Gastrocnemius medialis (tissue), 4 donors: ENCODE results near the gene EXOG. TPM values are rescaled to one million over a fixed set of nuclear protein-coding genes. Genes with fewer than 3 reads are reported as not detected.
A peak's percentile ranks its signal among the peaks of the same experiment; 100 is the strongest.

ENCODE experiments used
- ATAC-seq, 2 donors: fragments of 150-250 bp; one replicate each; pipeline ENCODE4 v1.9.1; 2016
- DNase-seq, 2 donors: peaks; one replicate each; pipeline ENCODE4 v3.0.0-alpha.2; 2019
- H3K27ac ChIP-seq, 4 donors: fragments of 200-600 bp; sonication (generic); 1 replicate in 1 of 4; 2 replicates in 3 of 4; pipeline ENCODE4 v1.5.1; 2016 to 2018; ENCODE audit warnings: mild to moderate bottlenecking in 2 of 4, moderate library complexity in 1 of 4
- H3K27me3 ChIP-seq, 3 donors: fragments of 200-600 bp; sonication (generic) in 2 of 3; 1 replicate in 1 of 3; 2 replicates in 2 of 3; pipeline versions ENCODE4 v1.5.1 to v1.6.0; 2016 to 2019; ENCODE audit warnings: mild to moderate bottlenecking in 1 of 3, moderate library complexity in 1 of 3
- H3K36me3 ChIP-seq, 2 donors: fragments of 200-600 bp; sonication (generic) in 1 of 2; one replicate each; pipeline ENCODE4 v1.5.1; 2017 to 2018
- H3K4me1 ChIP-seq, 2 donors: fragments of 200-600 bp; sonication (generic) in 1 of 2; one replicate each; pipeline ENCODE4 v1.5.1; 2016 to 2017; ENCODE audit warnings: mild to moderate bottlenecking in 2 of 2
- H3K4me3 ChIP-seq, 4 donors: fragments of 200-600 bp; sonication (generic) in 3 of 4; 1 replicate in 1 of 4; 2 replicates in 3 of 4; pipeline ENCODE4 v1.5.1; 2016 to 2019; ENCODE audit warnings: mild to moderate bottlenecking in 2 of 4
- H3K9me3 ChIP-seq, 3 donors: fragments of 200-600 bp; sonication (generic) in 2 of 3; 1 replicate in 1 of 3; 2 replicates in 2 of 3; pipeline ENCODE4 v1.5.1; 2016 to 2019
- CTCF ChIP-seq, 5 experiments: fragments of 450-650 bp in 3 of 5; fragments of 200-600 bp in 2 of 5; sonication (generic) in 2 of 5; IDR thresholded peaks in 4 of 5; conservative IDR thresholded peaks in 1 of 5; 1 replicate in 4 of 5; 2 replicates in 1 of 5; pipeline ENCODE4 v1.5.1; 2016 to 2019; ENCODE audit warnings: antibody characterized with exemption in 5 of 5, mild to moderate bottlenecking in 3 of 5, moderate library complexity in 3 of 5
- POLR2A ChIP-seq, 2 donors: fragments of 450-650 bp; IDR thresholded peaks; one replicate each; pipeline ENCODE4 v1.6.1; 2017; ENCODE audit warnings: antibody characterized with exemption in 2 of 2, mild to moderate bottlenecking in 2 of 2, moderate library complexity in 2 of 2
- in situ Hi-C, 4 donors: fragments of 200-750 bp; cut with MboI; loops; one replicate each; pipeline versions ENCODE4 v1.15.0 to v1.8.0; 2017; ENCODE audit warnings: low sequenced_read_pairs in 4 of 4
- intact Hi-C: fragments of 100-400 bp; cut with DNase I; formaldehyde crosslinking; loops from one replicate; pipeline ENCODE4 v1.15.1; 2023; ENCODE audit warnings: low total_unique reads
- total RNA-seq, 4 donors: library from RNA; depleted of rRNA; stranded (reverse); fragments of >200 nt; gene quantifications; one replicate each; pipeline versions ENCODE4 v1.1.0 to v1.2.3, GENCODE V29; 2016

EXOG gene
- total RNA-seq, 4 donors from 2014 or later = 1.6 to 6.5 (median 2.2) TPM

GRCh38 chr3:38560284-38560683, 64.1 kb downstream of the EXOG start:
- H3K27ac ChIP-seq = no peak overlapping the region

GRCh38 chr3:38560996-38561717, 65.0 kb downstream of the EXOG start:
- TF ChIP-seq POLR2A (IDR thresholded peaks at IDR 0.05) (no peak), CTCF (IDR thresholded peaks at IDR 0.05 in 4 of 5, conservative IDR thresholded peaks at IDR 0.05 in 1 of 5) (no peak)
- intact Hi-C loops = no loop called here
- ATAC-seq (no peak), DNase-seq (peak in 1 of 2 donors; percentile 2)
- Histone ChIP-seq H3K4me1 (no peaks in the 10 kb centered on the region), H3K4me3 (no peak overlapping the region), H3K36me3 (no peaks in the 10 kb centered on the region), H3K27me3 (no peaks in the 10 kb centered on the region), H3K9me3 (no peaks in the 10 kb centered on the region), H3K27ac (no peak overlapping the region)
- in situ Hi-C loops = no loop called here

More at GRCh38 chr3:38560284-38560683, 64.1 kb downstream of the EXOG start:
- Histone ChIP-seq H3K4me1 (no peaks in the 10 kb centered on the region), H3K4me3 (no peak overlapping the region), H3K27me3 (no peaks in the 10 kb centered on the region), H3K36me3 (no peaks in the 10 kb centered on the region), H3K9me3 (no peaks in the 10 kb centered on the region)
- intact Hi-C loops (no loop called here), in situ Hi-C loops (no loop called here)
- DNase-seq (no peak), ATAC-seq (no peak)
- TF ChIP-seq CTCF (IDR thresholded peaks at IDR 0.05 in 4 of 5, conservative IDR thresholded peaks at IDR 0.05 in 1 of 5) (no peak), POLR2A (IDR thresholded peaks at IDR 0.05) (no peak)

DNA sequence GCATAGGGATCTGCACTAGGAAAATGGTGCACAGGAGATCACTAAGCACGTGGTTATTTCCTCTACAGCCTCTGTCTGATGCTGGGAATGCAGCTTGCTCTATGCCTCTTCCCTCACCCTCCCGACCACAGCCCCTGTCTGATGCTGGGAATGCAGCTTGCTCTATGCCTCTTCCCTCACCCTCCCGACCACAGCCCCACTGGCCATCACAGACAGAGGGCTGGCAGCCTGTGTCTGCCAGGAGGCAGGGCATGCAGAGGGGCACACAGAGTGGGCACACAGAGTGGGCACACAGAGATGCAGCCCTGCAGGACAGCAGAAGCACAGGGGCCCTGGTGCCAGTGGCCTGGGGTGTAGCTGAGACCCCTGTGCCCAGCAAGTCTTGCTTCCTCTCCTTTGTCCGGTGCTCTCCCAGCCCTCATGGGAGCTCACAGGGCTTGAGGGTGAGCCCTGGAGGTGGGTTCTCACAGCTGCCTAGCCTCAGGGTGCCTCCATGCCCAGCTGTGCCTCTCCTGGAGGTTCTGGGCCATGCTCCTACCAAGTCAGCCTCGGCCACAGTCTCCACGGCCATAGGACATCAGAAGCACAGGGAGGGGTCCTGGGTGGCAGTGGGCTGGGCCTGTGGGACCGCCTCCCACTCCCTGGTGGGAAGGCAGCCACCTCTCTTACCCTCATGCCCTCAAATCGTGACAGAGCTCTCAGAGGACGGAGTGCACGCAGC, 65.8 kb downstream of the EXOG start:
- Histone ChIP-seq H3K36me3 (no peaks in the 10 kb centered on the region), H3K27me3 (no peaks in the 10 kb centered on the region)
- no peak for ATAC-seq

GRCh38 chr3:38562467-38562925, 66.4 kb downstream of the EXOG start:
- in situ Hi-C loops (no loop called here), intact Hi-C loops (no loop called here)
- Histone ChIP-seq H3K4me1 (no peaks in the 10 kb centered on the region), H3K9me3 (no peaks in the 10 kb centered on the region), H3K4me3 (no peak overlapping the region), H3K27me3 (no peaks in the 10 kb centered on the region), H3K27ac (no peak overlapping the region), H3K36me3 (no peaks in the 10 kb centered on the region)
- ATAC-seq (no peak), DNase-seq (peak in 1 of 2 donors; percentile 1)
- no peak for TF ChIP-seq POLR2A (IDR thresholded peaks at IDR 0.05)

More for the DNA sequence above, 65.8 kb downstream of the EXOG start:
- Histone ChIP-seq H3K4me3 (no peak overlapping the region), H3K27ac (no peak overlapping the region), H3K9me3 (no peaks in the 10 kb centered on the region), H3K4me1 (no peaks in the 10 kb centered on the region)
- no peak for TF ChIP-seq POLR2A (IDR thresholded peaks at IDR 0.05)
- TF ChIP-seq CTCF (IDR thresholded peaks at IDR 0.05 in 4 of 5, conservative IDR thresholded peaks at IDR 0.05 in 1 of 5) = no peak
- intact Hi-C loops (no loop called here), in situ Hi-C loops (no loop called here)
- DNase-seq = peak in 1 of 2 donors; percentile 6
